Measurements from ENCODE around the gene RCOR1.

The RCOR1 gene

DNA sequence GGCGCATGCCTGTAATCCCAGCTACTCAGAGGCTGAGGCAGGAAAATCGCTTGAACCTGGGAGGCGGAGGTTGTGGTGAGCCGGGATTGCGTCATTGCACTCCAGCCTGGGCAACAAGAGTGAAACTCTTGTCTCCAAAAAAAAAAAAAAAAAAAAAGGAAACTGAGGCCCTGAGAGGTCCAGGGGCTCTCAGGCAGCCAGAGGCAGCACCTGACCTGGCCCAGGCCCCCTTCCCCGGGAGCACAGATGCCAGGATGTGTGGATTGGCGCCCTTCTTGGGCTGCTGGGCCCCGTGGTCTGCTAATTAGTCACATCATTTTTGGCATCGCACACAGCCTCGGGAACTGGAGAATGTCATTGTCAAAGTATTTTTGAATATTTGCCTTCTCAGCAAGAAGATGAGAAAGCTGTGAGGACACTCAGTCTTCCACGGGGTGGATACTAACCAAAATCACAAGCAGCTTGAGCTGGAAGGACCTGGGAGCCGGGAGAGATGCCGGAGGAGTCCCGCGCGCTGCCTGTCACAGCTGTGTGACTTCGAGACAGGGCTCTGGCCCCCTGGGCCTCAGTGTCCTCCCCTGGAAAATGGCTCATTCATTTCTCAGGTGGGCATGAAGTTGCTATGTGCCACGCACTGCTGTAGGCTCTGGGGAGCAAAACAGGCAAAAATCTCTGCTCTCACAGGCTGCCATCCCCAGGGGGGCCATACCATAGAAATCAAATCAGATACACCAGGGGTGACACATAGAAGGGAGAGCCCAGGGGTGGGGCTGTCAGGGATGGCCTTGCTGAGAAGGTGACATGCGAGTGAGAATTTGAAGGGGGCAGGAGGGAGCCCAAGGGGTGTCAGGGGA lies 12.5 kb upstream of the RCOR1 start:
- no peak overlapping the region for H3K4me3 Mint-ChIP-seq
- H3K27me3 Mint-ChIP-seq (ENCODE audit: low read depth) = peaks cover 7% of the 10 kb centered on the region
- H3K4me1 Mint-ChIP-seq (ENCODE audit: low read depth) = no peaks in the 10 kb centered on the region
- no peaks in the 10 kb centered on the region for H3K9me3 Mint-ChIP-seq
- no peak overlapping the region for H3K27ac Mint-ChIP-seq
- no peak for DNase-seq (ENCODE audit: low spot score)
- H3K36me3 Mint-ChIP-seq (ENCODE audit: low read depth) = no peaks in the 10 kb centered on the region

DNA sequence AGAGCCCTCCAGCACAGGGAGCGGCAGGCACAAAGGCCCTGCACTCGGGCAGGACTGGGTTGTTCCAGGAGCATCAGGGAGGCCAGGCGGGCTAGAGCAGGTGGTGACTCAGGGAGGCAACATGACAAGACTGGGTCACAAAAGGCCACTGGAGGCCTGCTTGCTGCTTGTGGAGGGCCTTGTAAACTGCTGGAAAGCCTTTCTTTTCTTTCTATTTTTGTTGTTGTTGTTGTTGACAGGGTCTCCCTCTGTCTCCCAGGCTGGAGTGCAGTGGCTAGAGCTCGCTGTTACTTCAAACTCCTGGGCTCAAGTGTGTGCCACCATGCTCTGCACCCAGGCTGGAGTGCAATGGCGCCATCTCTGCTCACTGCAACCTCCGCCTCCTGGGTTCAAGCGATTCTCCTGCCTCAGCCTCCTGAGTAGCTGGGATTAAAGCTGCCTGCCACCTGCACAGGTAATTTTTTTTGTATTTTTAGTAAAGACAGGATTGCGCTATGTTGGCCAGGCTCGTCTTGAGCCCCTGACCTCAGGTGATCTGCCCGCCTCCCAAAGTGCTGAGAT lies 11.8 kb upstream of the RCOR1 start:
- no peak for DNase-seq (ENCODE audit: low spot score)
- no peak overlapping the region for H3K27ac Mint-ChIP-seq
- H3K9me3 Mint-ChIP-seq = no peaks in the 10 kb centered on the region
- no peaks in the 10 kb centered on the region for H3K36me3 Mint-ChIP-seq (ENCODE audit: low read depth)
- no peaks in the 10 kb centered on the region for H3K4me1 Mint-ChIP-seq (ENCODE audit: low read depth)
- peaks cover 4% of the 10 kb centered on the region for H3K27me3 Mint-ChIP-seq (ENCODE audit: low read depth)
- no peak overlapping the region for H3K4me3 Mint-ChIP-seq

DNA sequence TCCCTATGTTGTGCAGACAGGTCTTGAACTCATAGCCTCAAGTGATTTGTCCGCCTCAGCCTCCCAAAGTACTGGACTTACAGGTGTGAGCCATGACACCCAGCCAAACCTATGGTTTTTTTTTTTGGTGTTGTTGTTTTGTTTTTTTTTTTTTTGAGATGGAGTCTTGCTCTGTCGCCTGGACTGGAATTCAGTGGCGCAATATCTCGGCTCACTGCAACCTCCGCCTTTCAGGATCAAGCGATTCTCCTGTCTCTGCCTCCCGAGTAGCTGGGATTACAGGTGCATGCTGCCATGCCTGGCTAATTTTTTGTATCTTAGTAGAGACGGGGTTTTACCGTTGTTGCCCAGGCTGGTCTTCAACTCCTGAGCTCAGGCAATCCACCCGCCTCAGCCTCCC lies 11.3 kb upstream of the RCOR1 start:
- H3K4me3 Mint-ChIP-seq = no peak overlapping the region
- H3K4me1 Mint-ChIP-seq (ENCODE audit: low read depth) = no peaks in the 10 kb centered on the region
- no peak for DNase-seq (ENCODE audit: low spot score)
- H3K9me3 Mint-ChIP-seq = no peaks in the 10 kb centered on the region
- H3K27ac Mint-ChIP-seq = no peak overlapping the region
- H3K27me3 Mint-ChIP-seq (ENCODE audit: low read depth) = peaks cover 2% of the 10 kb centered on the region
- no peaks in the 10 kb centered on the region for H3K36me3 Mint-ChIP-seq (ENCODE audit: low read depth)

DNA sequence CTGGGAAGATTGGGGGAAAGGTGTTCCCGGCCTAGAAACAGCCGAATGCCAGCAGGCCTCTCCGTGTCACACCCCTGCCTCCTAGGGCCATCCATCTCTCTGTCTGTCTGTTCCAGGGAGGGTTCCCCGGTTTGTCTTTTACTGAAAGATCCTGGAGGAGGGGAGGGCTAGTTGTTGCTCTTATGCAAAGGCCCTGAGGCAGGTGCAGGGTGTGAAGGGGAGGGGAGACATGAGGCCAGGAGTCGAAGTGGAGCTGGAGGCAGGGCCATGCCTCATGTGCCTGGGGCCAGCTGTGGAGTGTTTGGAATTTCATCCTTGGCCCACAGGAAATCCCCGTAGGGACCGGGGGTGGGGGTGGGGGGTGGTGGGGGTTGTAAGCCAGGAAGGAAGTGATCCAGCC lies 8.7 kb upstream of the RCOR1 start:
- H3K36me3 Mint-ChIP-seq (ENCODE audit: low read depth) = no peaks in the 10 kb centered on the region
- H3K9me3 Mint-ChIP-seq = no peaks in the 10 kb centered on the region
- no peak for DNase-seq (ENCODE audit: low spot score)
- H3K4me1 Mint-ChIP-seq (ENCODE audit: low read depth) = no peaks in the 10 kb centered on the region
- no peak overlapping the region for H3K4me3 Mint-ChIP-seq
- H3K27ac Mint-ChIP-seq = no peak overlapping the region
- H3K27me3 Mint-ChIP-seq (ENCODE audit: low read depth) = peaks cover 2% of the 10 kb centered on the region

DNA sequence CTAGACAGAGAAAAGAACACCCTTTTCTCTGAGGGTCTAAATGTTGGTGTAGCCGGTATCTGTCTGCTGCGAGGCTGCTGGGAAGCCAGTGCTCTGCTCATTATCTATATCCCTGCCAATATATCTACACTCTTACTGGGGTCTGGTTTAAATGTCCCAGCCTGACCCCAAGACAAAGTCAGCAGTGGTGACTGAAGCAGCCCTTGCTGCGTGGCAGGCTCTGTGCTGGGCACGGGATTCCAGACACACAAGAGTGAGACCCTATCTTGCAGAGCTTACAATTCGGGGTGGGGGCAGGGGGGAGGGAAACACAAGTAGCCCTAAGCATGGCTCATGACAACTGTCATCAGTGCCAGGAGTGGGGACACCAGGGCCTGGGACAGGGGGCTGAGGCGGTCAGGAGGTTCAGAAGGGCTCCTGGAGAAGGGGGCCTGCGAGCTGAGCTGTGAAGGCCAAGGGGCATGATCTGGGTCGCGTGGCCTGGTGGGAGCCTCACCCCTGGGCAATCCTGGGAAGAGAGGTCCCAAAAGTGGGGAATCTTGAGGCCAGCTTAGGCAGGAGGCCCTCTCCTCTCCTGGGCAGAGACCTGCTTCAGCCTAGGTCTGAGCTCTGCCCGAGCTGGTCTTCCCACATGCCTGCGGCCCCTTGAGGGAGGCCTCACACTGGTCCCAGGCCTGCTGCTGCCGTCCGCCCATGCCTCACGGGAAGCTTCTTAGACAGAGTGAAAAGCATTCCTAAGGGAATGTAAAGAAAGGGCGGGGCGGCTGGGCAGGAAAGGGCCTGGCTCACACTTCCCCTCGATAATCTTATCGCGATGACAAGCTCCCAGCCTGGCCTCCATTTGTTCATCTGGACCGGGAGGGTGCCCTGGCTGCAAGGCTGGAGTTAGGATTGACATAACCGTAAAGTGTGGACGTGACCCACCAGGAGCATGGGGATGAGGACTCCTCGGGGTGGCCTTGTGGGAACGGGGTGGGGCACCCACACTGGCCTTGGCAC lies 7.3 kb upstream of the RCOR1 start:
- H3K36me3 Mint-ChIP-seq (ENCODE audit: low read depth) = no peaks in the 10 kb centered on the region
- no peak for DNase-seq (ENCODE audit: low spot score)
- H3K27me3 Mint-ChIP-seq (ENCODE audit: low read depth) = peaks cover 7% of the 10 kb centered on the region
- no peak overlapping the region for H3K4me3 Mint-ChIP-seq
- no peaks in the 10 kb centered on the region for H3K4me1 Mint-ChIP-seq (ENCODE audit: low read depth)
- no peaks in the 10 kb centered on the region for H3K9me3 Mint-ChIP-seq
- no peak overlapping the region for H3K27ac Mint-ChIP-seq

DNA sequence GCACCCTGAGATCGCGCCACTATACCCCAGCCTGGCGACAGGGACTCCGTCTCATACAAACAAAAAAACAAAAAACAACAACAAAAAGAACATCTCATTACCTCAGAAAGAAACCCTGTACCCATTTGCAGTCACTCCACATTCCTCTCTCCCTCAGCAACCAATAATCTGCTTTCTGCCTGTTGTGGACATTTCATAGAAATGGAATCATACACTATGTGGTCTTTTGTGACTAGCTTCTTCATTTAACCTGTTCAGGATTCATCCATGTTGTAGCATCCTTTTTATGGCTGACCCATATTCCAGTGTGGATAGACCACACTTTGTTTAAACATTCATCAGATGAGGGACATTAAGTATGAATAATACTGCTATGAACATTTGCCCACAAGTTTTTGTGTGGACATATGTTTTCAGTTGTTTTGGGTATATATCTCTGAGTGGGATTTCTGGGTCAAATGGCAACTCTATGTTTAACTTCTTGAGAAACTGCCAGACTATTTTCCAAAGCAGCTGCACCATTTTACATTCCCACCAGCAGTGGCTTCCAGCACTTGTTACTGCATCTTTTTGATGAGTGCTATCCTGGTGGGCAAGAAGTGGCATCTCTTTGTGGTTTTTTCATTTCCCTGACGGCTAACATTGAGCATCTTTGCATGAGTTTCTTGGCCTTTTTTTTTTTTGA lies 5.9 kb upstream of the RCOR1 start:
- Mint-ChIP-seq H3K4me3 (no peak overlapping the region), H3K9me3 (no peaks in the 10 kb centered on the region), H3K4me1 (ENCODE audit: low read depth) (peaks cover 10% of the 10 kb centered on the region), H3K36me3 (ENCODE audit: low read depth) (no peaks in the 10 kb centered on the region), H3K27ac (no peak overlapping the region), H3K27me3 (ENCODE audit: low read depth) (peaks cover 5% of the 10 kb centered on the region)
- no peak for DNase-seq (ENCODE audit: low spot score)

DNA sequence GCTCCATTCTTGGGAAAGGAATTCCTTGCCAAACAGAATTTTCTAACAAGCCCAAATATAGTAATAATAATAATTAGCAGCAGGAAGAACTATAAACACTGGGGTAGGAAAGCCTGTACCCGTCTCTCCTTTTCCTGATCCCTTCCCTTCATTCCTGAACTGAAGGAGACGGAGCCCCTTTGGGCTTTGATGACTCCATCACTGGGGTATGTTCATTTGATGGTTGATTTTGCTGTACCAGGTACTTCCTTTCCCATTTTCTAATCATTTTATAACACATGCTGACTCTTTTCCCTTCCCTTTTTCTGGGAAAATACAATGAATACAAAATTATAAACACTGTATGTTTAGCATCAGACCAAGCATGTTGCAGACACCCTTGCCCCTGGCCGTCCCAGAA lies 3.6 kb upstream of the RCOR1 start:
- Mint-ChIP-seq H3K9me3 (no peaks in the 10 kb centered on the region), H3K27ac (no peak overlapping the region), H3K27me3 (ENCODE audit: low read depth) (peaks cover 5% of the 10 kb centered on the region), H3K36me3 (ENCODE audit: low read depth) (no peaks in the 10 kb centered on the region), H3K4me1 (ENCODE audit: low read depth) (peaks cover 13% of the 10 kb centered on the region), H3K4me3 (no peak overlapping the region)
- DNase-seq (ENCODE audit: low spot score) = no peak

DNA sequence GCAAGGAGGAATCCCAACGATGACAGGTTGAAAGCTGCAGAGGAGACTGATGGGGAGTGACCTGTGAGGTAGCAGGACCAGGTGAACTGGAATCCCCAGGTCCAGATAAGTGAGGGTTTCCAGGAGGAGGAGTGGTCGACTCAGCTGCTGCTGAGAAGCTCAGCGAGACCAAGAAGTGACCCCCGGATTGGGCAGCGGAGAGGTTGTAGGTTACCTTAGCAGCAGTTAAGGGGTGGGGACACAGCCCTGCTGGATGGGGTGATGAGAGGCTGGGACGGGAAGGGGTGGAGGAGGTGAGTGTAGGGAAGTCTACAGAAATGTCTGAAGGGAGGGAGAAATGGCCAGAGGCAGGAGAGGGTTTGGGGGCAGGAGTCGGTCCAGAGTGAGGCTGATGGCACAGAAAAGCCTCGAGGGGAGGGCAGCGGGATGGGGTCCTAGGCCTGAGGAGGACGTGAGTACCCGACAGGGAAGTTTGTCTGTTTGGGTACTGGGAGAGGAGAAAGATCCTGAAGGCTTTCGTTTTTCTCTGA lies 2.6 kb upstream of the RCOR1 start:
- Mint-ChIP-seq H3K27me3 (ENCODE audit: low read depth) (peaks cover 5% of the 10 kb centered on the region), H3K9me3 (no peaks in the 10 kb centered on the region), H3K36me3 (ENCODE audit: low read depth) (peaks cover 2% of the 10 kb centered on the region), H3K27ac (no peak overlapping the region), H3K4me1 (ENCODE audit: low read depth) (peaks cover 20% of the 10 kb centered on the region), H3K4me3 (peak overlapping the region; percentile 12)
- no peak for DNase-seq (ENCODE audit: low spot score)

DNA sequence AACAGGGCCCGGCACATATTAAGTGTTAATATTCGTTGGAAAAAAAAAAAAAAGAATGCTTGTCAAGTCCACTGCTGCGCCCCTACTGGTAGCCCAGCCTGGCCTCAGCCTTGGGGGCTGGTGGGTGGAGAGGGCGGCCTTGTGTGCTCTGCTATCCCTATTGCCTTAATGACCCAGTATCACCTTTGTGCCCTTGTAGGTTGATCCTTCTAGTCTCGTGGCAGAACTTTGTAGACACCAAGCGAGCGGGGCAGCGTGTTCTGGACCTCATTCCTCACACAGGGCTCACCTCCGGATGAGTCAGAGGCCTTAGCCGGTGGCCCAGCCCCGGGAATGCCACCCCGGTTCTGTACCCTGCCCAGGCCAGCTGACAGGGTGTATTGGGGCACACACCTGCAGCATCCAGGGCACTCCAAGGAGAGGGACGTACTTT lies 1.8 kb upstream of the RCOR1 start:
- peak overlapping the region; percentile 81 for H3K27ac Mint-ChIP-seq
- peaks cover 24% of the 10 kb centered on the region for H3K4me1 Mint-ChIP-seq (ENCODE audit: low read depth)
- peak overlapping the region; percentile 80 for H3K4me3 Mint-ChIP-seq
- peaks cover 5% of the 10 kb centered on the region for H3K27me3 Mint-ChIP-seq (ENCODE audit: low read depth)
- peaks cover 4% of the 10 kb centered on the region for H3K36me3 Mint-ChIP-seq (ENCODE audit: low read depth)
- no peak for DNase-seq (ENCODE audit: low spot score)
- no peaks in the 10 kb centered on the region for H3K9me3 Mint-ChIP-seq

DNA sequence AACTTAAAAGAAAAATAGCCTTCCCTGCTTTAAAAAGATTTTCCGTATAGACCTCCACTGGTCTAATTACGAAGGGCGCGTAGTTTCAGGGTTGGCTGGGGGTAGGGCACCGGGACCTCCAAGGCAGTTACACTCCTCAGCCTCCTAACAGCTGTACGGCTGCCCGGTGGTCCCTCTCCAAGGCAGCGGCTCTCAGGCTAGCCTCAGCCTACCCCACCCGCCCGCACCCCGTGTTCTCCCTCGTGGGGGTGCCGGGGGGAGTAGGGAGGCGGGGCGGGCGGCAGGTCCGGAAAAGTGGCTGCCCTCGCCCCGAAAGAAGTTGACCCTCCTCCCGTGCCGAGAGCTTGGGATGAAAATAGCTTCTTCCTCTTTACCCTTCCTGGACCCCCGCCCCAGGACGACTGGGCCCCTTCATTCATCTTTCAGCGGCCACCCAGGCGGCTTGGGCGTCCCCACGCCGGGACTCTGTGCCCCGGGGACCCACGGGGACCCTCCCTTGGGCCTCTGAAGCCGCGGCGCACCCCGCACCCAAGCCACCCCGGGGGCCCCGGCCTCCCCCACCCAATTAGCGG lies 991 bp upstream of the RCOR1 start:
- DNase-seq (ENCODE audit: low spot score) = peak; percentile 20
- H3K36me3 Mint-ChIP-seq (ENCODE audit: low read depth) = peaks cover 6% of the 10 kb centered on the region
- no peaks in the 10 kb centered on the region for H3K9me3 Mint-ChIP-seq
- peaks cover 27% of the 10 kb centered on the region for H3K4me1 Mint-ChIP-seq (ENCODE audit: low read depth)
- peak overlapping the region; percentile 81 for H3K27ac Mint-ChIP-seq
- H3K4me3 Mint-ChIP-seq = peak overlapping the region; percentile 80
- peaks cover 5% of the 10 kb centered on the region for H3K27me3 Mint-ChIP-seq (ENCODE audit: low read depth)

DNA sequence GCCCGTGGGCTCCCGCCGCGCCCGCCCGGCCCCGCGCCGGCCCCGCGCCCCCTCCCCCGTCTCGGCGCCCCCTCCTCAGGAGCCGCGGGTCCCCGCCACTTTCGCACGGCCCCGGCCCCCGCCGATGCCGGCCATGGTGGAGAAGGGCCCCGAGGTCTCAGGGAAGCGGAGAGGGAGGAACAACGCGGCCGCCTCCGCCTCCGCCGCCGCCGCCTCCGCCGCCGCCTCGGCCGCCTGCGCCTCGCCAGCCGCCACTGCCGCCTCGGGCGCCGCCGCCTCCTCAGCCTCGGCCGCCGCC lies 263 bp downstream of the RCOR1 start:
- no peaks in the 10 kb centered on the region for H3K9me3 Mint-ChIP-seq
- DNase-seq (ENCODE audit: low spot score) = no peak
- no peak overlapping the region for H3K4me3 Mint-ChIP-seq
- H3K36me3 Mint-ChIP-seq (ENCODE audit: low read depth) = peaks cover 6% of the 10 kb centered on the region
- no peak overlapping the region for H3K27ac Mint-ChIP-seq
- peaks cover 5% of the 10 kb centered on the region for H3K27me3 Mint-ChIP-seq (ENCODE audit: low read depth)
- peaks cover 27% of the 10 kb centered on the region for H3K4me1 Mint-ChIP-seq (ENCODE audit: low read depth)

DNA sequence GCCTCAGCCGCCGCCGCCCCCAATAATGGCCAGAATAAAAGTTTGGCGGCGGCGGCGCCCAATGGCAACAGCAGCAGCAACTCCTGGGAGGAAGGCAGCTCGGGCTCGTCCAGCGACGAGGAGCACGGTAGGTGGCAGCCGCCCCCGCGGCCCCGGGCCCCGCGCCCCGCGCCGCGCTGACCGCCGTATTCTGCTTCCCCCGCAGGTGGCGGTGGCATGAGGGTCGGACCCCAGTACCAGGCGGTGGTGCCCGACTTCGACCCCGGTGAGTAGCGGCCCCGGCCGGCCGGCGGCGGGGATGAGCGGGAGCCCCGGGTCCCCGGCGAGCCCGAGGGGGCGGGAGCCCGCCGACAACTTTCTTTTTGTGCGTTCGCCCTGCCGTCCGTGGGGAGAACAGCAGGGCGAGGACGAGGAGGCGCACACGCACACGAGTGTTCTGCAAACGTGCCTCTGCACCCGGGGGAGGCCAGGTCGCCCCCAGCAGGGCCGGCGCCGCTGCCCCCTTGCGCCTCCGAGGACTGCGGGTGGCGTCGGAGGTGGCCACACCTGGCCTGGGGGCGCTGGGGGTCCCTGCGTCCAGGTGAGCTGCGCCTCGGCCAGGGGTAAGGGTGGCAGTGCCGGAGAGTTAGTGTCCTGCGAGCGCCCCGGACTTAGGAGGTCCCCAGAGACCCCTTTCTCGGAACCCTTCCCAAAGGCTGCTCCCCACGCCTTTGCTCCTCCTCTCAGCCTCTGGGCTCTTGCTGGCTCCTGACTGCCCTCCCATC lies 794 bp downstream of the RCOR1 start:
- Mint-ChIP-seq H3K36me3 (ENCODE audit: low read depth) (peaks cover 6% of the 10 kb centered on the region), H3K27me3 (ENCODE audit: low read depth) (peaks cover 5% of the 10 kb centered on the region), H3K4me1 (ENCODE audit: low read depth) (peaks cover 27% of the 10 kb centered on the region), H3K9me3 (no peaks in the 10 kb centered on the region), H3K4me3 (peak overlapping the region; percentile 82), H3K27ac (peak overlapping the region; percentile 79)
- peak; percentile 47 for DNase-seq (ENCODE audit: low spot score)

DNA sequence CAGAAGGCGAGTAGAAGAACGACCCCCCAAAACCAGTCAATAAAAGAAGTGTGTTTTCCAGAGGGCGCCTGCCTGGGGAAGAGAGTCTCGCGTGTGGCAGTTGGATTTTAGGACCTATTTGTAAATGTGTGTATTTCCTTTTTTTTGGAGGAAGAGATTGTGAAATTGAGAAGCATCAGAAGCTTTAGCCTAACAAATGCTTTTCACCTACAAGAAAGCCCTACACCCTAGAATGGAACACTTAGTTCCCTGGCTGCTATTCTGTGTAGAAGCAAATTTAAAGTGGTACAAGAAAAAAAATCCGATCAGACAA lies 1.3 kb downstream of the RCOR1 start:
- peaks cover 28% of the 10 kb centered on the region for H3K4me1 Mint-ChIP-seq (ENCODE audit: low read depth)
- H3K36me3 Mint-ChIP-seq (ENCODE audit: low read depth) = peaks cover 6% of the 10 kb centered on the region
- DNase-seq (ENCODE audit: low spot score) = no peak
- peak overlapping the region; percentile 82 for H3K4me3 Mint-ChIP-seq
- peak overlapping the region; percentile 79 for H3K27ac Mint-ChIP-seq
- no peaks in the 10 kb centered on the region for H3K9me3 Mint-ChIP-seq
- peaks cover 4% of the 10 kb centered on the region for H3K27me3 Mint-ChIP-seq (ENCODE audit: low read depth)
